Skeletal muscle cell (primary cell): ENCODE results near the gene MS4A2.
"Not testable (repeated sequence)": the region's sequence is repeated elsewhere in the genome, so short reads cannot be mapped to it uniquely, and the experiment has no call there.

Experiments
- DNase-seq: peaks from one replicate; pipeline ENCODE4 v3.0.0-alpha.2; 2010; ENCODE audit warnings: low read depth
- H3K4me3 ChIP-seq: 2 replicates; pipeline ENCODE4 v1.5.1; 2011; ENCODE audit warnings: low read depth, mild to moderate bottlenecking, control low read depth, low read length, moderate library complexity

MS4A2 gene

DNA sequence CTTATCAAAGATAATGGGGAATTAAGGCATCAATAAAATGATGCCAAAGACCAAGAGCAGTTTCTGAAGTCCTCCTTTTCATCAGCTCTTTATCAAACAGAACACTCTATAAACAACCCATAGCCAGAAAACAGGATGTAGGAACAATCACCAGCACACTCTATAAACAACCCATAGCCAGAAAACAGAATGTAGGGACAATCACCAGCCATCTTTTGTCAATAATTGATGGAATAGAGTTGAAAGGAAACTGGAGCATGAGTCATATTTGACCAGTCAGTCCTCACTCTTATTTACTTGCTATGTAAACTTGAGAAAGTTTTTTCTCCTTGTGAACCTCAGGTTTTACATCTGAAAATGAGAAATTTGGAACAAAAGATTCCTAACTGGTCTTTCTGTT lies 10.0 kb downstream of the MS4A2 start:
- H3K4me3 ChIP-seq: no peak overlapping the region
- no peak for DNase-seq

DNA sequence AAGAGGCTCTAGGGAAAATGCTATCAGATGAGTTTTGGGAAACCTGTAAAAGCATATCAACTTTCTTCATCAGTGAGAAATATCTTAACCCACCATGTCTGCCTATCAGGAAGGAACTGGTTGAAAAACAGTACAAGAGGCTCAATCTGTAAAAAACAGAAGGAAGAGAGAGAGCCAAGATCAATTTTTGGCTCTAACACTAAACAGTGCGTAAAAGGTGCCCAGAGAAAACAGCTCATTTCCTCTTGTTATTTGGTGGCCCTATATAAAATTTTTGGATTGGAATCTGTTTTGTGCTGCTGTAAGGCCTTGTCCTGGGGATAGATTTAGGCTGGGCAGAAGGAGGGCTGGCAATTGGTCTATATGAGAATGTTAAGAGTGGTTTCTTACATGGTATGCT lies 12.1 kb downstream of the MS4A2 start:
- no peak overlapping the region for H3K4me3 ChIP-seq
- no peak for DNase-seq

DNA sequence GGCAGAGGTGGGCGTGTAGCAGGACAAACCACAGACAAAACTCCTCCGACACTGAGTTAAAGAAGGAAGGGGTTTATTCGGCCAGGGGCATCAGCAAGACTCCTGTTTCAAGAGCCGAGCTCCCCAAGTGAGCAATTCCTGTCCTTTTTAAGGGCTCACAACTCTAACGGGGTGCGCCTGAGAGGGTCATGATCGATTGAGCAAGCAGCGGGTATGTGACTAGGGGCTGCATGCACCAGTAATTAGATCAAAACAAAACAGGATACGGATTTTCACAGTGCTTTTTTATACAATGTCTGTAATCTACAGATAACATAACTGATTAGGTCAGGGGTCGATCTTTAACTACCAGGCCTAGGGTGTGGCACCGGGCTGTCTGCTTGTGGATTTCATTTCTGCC lies 12.9 kb downstream of the MS4A2 start:
- DNase-seq, H3K4me3 ChIP-seq: not testable (repeated sequence)

DNA sequence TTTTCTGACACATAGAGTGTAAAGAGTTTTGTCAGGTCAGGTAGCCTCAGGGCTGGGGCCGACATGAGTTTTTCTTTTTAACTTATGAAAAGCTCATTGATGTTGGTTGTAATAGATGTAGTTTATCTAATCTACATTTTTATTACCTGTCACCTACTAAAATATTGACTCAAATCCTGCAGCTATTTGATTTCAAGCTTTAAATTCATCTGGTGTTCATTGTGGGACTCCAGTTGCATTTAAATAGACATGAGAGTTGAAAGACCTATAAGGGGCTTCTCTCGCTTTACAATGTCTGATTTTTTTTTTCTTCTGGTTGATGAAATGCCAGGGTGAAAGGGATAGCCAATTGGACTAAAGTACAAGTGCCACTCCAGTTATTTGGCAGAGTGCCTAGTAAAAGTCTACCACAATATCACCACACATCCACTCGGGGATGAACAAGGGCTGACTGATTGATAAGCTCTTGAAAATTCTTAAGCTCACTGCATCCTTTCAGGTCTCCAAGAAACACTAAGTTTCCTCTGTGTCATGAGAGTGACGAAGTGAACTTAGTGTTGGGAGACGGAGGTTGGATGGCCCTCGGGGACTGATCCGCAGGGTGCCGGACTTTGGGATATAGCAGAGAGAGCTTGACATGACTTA lies 16.1 kb downstream of the MS4A2 start:
- H3K4me3 ChIP-seq, DNase-seq: not testable (repeated sequence)

DNA sequence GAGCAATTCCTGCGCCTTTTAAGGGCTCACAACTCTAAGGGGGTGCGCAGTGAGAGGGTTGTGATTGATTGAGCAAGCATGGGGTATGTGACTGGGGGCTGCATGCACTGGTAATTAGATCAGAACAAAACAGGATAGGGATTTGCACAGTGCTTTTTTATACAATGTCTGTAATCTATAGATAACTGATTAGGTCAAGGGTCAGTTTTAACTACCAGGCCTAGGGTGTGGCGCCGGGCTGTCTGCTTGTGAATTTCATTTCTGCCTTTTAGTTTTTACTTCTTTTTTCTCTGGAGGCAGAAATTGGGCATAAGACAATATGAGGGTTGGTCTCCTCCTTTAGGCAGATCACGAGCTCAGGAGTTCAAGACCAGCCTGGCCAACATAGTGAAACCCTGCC lies 20.2 kb downstream of the MS4A2 start:
- not testable (repeated sequence) for DNase-seq

DNA sequence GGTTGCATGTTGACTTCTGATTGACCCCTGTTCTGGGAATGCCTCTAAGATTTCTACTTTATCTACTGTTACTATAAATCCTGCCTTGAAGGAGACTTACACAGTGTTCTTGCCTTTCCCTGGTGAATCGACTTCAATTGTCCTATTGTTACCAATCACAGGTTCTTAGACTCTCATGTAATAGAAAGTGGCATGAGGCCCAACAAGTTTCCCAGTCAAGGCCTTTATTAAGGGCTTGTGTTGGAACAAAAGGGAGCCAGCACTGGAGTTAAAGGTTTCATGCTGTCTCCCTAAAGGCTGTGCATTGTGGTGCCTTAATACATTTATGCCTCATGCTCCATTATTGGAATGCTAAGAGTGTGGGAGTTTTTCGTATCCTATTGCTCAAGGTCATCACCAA lies 23.3 kb downstream of the MS4A2 start:
- no peak for DNase-seq
- no peak overlapping the region for H3K4me3 ChIP-seq

More for the DNA sequence above, 20.2 kb downstream of the MS4A2 start:
- not testable (repeated sequence) for H3K4me3 ChIP-seq

DNA sequence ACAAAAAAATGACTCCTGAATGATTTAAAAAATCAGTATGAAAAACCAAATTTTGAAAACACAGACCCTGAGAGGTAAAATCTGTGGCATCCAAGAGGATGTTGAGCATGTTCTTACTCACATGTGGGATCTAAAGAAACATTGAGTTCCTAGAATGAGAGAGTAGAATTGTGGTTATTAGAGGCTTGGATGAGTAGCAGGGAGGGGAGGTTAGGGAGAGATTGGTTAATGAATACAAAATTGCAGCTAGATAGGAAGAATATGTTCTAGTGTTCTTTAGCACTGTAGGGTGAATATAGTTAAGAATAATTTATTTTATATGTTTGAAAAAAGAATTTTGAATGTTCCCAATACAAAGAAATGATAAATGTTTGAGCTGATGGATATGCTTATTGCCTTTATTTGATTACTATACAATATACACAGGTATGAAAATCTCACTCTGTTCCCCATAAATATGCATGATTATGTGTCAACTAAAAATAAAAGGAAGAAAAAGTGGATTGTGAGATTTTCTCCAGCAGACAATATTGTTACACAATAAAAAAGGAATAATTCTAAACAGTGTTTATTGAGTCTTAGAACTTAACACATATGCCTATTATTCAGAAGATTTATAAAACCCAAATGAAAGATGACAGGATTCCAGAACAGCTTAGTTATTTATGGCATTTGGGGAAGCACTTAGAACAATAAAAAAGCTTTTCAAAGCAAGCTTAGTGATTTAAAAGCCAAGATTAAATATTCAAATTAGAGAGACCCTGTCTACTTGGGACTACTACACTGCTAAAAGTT lies 28.7 kb downstream of the MS4A2 start:
- no peak for DNase-seq
- no peak overlapping the region for H3K4me3 ChIP-seq

DNA sequence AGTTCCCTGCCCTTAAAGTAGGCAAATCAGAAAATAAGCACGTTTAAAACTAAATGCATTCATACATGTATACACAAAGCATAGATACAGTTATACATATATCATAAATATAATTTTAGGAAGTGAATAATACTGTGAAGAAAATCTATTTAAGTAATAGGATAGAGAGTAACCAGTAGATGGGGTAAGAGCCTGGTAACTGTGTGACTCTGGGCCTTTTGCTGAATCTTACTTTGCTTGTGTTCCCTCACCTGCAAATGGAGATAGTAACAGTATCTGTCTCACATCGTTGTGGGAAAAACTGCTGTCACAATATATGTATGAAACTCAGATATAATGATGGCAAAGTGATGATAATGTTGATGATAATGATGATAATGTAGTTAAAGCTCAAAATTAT lies 29.9 kb downstream of the MS4A2 start:
- no peak for DNase-seq
- no peak overlapping the region for H3K4me3 ChIP-seq

DNA sequence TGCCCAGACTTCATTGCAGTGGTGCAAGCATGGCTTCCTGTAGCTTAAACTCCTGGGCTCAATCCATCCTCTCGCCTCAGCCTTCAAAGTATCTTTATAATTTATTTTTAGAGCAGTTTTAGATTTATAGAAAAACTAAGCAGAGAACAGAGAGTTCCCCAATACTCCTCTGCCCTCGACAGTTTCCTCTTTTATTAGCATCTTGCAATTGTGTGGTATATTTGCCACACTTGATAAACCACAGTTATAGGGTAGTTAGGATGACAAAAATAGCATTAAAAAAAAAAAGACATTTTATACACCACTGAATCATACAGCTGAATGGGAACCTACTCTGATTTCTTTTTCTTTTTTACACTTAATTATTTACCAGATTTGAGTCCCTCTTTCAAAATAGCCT lies 31.2 kb downstream of the MS4A2 start:
- no peak for DNase-seq
- H3K4me3 ChIP-seq: no peak overlapping the region

DNA sequence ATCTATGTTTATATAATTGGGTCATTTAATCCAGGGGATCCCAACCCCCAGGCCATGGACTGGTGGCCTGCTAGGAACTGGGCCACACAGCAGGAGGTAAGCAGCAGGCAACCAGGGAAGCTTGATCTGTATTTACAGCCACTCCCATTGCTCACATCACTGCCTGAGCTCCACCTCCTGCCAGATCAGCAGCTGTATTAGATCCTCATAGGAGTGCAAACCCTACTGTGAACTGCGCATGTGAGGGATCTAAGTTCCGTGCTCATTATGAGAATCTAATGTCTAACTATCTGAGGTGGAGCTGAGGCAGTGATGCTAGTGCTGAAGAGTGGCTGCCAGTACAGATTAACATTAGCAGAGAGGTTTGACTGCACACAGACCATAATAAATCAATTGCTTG lies 32.8 kb downstream of the MS4A2 start:
- no peak for DNase-seq

DNA sequence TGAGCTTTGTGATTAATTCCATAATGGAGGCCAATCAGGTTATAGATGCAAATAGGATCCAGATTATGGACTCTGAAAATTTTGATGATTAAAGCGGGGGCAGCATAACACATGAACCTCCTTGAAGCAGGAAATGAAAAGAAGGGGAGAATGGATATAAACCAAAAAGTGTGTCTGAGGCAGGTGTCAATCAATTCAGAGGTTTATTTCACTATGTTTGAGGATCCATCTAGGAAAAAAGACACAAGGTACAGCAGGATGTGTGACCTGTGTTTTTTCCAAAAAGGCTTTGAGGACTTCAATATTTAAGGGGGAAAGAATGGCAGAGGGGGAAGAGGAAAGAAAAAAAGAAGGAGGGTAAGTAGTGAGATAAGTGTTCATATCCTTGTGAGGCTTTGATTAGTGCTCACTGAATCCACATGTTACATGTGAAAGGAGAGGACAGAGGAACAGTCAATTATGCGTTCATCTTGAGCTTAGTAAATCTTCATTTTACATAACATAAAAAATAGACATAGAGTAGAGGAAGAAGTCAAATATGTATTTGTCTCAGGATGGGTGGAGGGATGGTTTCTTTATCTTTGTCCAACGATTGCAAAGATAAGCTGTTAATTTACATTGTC lies 34.1 kb downstream of the MS4A2 start:
- H3K4me3 ChIP-seq: no peak overlapping the region
- DNase-seq: no peak

More for the DNA sequence above, 32.8 kb downstream of the MS4A2 start:
- H3K4me3 ChIP-seq: no peak overlapping the region

DNA sequence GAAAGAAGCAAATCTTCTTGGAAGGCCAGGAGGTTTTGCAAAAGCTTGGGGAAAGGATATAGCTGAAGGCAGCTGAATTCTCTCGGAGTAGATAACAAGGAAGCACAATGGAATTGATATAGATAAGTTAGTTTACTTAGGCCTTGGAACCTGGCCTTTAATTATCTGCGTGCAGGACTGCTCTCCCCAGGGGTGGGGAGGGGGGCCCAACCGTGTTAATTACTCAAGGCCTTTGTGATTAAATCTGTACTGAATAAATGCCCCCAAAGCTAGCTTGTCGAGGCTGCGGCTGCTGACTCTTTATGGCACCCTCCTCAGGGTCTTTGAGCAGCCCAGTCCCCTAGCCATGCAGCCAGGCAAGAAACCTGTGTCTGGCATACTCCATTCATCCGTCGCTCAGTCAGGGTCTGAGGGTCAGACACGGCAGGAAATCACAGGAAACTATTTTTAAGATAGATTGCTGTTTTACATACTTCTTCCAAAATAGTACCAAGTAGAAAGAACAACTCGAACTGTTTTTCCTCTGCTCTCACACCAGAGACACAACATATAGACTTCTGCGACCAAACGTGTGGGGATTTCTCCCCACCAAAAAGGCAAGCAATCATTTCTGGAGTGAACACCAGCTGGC lies 36.5 kb downstream of the MS4A2 start:
- DNase-seq: no peak
- H3K4me3 ChIP-seq: no peak overlapping the region

DNA sequence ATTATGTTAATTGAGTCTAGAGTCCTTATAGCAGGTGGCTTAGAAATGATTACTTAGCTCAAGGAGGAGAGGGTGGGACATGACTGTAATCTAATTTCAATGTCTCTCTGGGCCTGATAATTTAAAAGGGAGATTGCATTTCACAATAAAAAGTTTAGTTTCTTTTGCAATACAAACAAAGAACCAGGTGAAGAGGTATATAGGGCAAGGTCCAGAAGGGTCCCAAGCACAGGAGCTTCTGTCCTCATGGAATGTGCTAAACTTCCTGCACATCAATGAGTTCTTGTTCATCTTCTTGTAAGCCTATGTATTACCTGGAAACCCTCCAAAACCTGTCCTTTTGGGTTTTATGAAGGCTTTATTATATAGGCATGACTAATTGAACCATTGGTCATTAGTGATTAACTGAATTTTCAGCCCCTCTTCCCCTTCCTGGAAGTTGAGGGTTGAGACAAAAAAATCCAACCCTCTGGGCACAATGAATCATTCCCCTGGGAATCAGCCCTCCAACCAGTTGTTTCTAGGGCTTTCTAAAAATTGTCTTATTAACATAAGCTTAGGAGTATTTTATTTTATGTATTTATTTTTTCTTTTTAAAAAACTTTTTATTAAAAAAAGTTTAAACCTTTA lies 37.6 kb downstream of the MS4A2 start:
- DNase-seq: no peak

DNA sequence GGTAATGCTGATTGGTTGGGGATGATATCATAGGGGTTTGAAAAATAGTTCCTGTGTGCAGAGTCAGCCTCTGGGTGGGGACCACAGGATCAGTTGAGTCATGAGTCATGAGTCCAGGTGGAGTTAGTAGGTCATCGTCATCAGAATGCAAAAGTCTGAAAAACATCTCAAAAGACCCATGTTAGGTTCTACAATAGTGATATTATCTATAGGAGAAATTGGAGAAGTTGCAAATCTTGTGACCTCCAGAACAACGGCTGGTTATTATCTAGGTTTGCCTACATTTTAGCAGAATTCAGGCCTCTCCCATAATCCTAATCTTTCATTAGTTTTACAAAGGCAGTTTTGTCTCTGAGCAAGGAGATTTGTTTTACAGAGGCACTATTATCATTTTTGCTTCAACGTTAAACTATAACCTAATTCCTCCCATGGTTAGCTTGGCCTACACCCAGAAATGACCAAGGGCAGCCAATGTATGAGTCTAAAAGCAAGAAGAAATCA lies 38.9 kb downstream of the MS4A2 start:
- H3K4me3 ChIP-seq: no peak overlapping the region
- DNase-seq: no peak

More for the DNA sequence above, 37.6 kb downstream of the MS4A2 start:
- no peak overlapping the region for H3K4me3 ChIP-seq

DNA sequence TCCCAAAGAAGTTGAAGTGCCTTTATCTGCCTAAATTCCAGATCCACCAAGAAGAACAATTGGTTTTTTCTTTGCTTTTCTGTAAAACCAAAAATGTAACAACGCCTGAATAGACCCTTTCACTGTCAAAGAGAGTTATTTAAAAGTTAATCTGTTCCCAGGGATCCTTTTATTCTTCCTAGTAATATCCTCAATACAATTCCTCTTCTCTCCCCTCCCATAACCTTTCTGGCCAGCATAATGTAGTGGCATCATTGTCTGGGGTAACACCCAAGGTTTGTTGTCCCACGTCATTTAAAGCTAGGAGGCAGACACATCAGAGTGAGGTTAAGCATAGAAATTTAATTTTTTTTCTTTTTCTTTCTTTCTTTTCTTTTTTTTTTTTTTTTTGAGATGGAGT lies 39.9 kb downstream of the MS4A2 start:
- no peak for DNase-seq
- no peak overlapping the region for H3K4me3 ChIP-seq

DNA sequence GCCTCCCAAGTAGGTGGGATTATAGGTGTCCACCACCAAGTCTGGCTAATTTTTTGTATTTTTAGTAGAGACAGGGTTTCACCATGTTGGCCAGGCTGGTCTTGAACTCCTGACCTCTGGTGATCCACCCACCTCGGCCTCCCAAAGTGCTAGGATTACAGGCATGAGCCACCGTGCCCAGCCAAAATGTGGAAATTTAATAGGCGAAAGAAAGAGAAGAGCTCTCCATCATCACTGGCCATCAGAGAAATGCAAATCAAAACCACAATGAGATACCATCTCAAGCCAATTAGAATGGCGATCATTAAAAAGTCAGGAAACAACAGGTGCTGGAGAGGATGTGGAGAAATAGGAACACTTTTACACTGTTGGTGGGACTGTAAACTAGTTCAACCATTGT lies 40.4 kb downstream of the MS4A2 start:
- not testable (repeated sequence) for DNase-seq, H3K4me3 ChIP-seq

DNA sequence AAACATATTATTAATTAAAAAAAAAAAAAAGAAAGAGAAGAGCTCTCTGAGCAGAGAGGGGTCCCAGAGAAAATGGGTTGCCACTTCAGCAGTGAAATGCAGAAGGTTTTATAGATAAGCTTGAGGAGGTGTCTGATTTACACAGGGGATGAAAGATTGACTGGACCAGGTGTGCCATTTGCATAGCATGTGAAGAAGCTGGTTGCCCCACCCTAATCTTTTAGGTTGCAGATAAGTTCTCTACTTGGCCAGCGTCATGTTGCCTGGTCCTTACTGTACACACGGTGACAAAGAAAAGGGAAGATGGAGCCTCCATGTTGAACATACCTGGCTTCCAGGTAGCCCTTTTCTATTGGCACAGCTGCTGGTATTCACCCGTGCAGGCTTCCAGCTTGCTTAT lies 41.4 kb downstream of the MS4A2 start:
- no peak overlapping the region for H3K4me3 ChIP-seq
- no peak for DNase-seq

DNA sequence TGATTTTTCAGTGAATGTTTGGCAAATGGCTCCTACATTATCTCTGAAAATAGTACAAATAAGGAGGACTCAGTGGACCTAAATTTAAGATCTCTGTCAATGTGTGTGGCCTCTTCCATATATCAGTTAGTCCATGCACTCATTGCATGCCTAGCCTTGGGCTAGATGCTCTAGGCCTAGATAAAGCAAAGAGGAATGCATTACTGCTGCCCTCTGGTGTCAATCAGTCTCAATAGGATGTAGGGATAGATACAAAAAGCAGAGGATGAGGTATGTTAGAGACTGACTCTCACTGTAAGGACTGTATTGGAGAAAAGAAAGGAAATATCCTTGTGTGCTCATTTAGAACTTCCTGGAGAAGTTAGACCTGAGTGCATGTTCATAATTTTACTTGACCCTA lies 42.0 kb downstream of the MS4A2 start:
- DNase-seq: no peak
- H3K4me3 ChIP-seq: no peak overlapping the region

DNA sequence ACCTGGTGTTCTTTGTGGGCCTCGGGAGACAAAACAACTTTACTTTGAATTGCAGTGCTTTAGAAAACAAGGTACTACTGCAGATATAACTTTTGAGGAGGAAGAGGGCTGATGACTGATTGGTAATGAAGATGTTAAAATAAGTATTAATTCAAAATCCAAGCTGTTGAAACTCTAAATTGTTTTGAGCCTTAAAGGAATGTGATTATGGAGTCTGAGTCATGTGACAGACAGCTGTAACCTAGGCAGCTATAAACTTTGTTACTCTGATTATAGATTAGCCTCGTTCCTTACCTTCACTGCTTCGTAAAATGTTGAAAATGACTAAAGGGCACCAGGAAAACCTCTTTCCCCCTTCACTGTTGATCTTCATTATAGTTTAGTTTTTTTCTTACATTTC lies 43.4 kb downstream of the MS4A2 start:
- no peak overlapping the region for H3K4me3 ChIP-seq
- no peak for DNase-seq

DNA sequence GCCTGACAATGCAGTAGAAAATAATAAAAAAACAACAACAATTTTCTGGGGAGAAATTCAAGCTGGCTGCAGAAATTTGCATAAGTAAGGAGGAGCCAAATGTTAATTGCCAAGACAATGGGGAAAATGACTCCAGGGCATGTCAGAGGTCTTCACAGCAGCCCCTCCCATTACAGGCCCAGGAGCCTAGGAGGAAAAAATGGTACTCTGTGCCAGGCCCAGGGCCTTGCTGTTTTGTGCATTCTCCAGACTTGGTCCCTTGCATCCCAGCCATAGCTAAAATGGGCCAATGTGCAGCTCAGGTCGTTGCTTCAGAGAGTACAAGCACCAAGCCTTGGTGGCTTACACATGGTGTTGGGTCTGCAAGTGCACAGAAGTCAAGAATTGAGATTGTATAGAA lies 45.5 kb downstream of the MS4A2 start:
- DNase-seq: no peak
- no peak overlapping the region for H3K4me3 ChIP-seq
